Neural cell (in vitro differentiated cells): ENCODE results near the gene RNF123. TPM values are rescaled to one million over a fixed set of nuclear protein-coding genes. Genes with fewer than 3 reads are reported as not detected.

Experiments used
- H2AFZ ChIP-seq: fragments of 200-600, 300-800 bp; sonication (generic), shearing (Covaris generic); 2 replicates; pipeline ENCODE4 v1.6.0; 2014; ENCODE audit warnings: low read depth, mild to moderate bottlenecking, antibody characterized with exemption, low read length, moderate library complexity
- H3F3A ChIP-seq: fragments of 200-600 bp; shearing (Covaris generic); 2 replicates; pipeline ENCODE4 v1.6.1; 2016; ENCODE audit warnings: mild to moderate bottlenecking, moderate library complexity, mixed read lengths, antibody characterized with exemption, low read length; ENCODE audit not compliant: insufficient read depth, poor library complexity, severe bottlenecking
- H3K27ac ChIP-seq: fragments of 200-600, 300-800 bp; sonication (generic), shearing (Covaris generic); 2 replicates; pipeline ENCODE4 v1.5.1; 2014; ENCODE audit warnings: mild to moderate bottlenecking, low read length, moderate library complexity
- H3K27me3 ChIP-seq: fragments of 300-800, 200-600 bp; sonication (generic), shearing (Covaris generic); 2 replicates; pipeline ENCODE4 v1.6.0; 2014; ENCODE audit warnings: mild to moderate bottlenecking, low read depth, low read length, moderate library complexity; ENCODE audit not compliant: insufficient read depth
- H3K36me3 ChIP-seq: fragments of 300-800, 200-600 bp; sonication (generic), shearing (Covaris generic); 2 replicates; pipeline ENCODE4 v1.5.1; 2014; ENCODE audit warnings: mild to moderate bottlenecking, antibody characterized with exemption, low read length, moderate library complexity; ENCODE audit not compliant: insufficient read depth
- H3K4me2 ChIP-seq: fragments of 300-800, 200-600 bp; sonication (generic), shearing (Covaris generic); 2 replicates; pipeline ENCODE4 v1.6.0; 2014; ENCODE audit warnings: mild to moderate bottlenecking, low read length
- H3K4me3 ChIP-seq: fragments of 300-800, 200-600 bp; sonication (generic), shearing (Covaris generic); 2 replicates; pipeline ENCODE4 v1.5.1; 2014; ENCODE audit warnings: mild to moderate bottlenecking, low read length, moderate library complexity
- H3K79me2 ChIP-seq: fragments of 200-600 bp; shearing (Covaris generic); replicated peaks from 2 replicates; pipeline ENCODE4 v1.6.0; 2014; ENCODE audit warnings: mild to moderate bottlenecking, low read length, moderate library complexity; ENCODE audit not compliant: insufficient read depth
- H3K9ac ChIP-seq: fragments of 300-800, 200-600 bp; sonication (generic), shearing (Covaris generic); 2 replicates; pipeline ENCODE4 v1.6.1; 2016; ENCODE audit warnings: mild to moderate bottlenecking, low read length, mixed read lengths
- H3K9me2 ChIP-seq: fragments of 200-600 bp; shearing (Covaris generic); 2 replicates; pipeline ENCODE4 v1.6.1; 2016; ENCODE audit warnings: mild to moderate bottlenecking, low read length, mixed read lengths; ENCODE audit not compliant: insufficient read depth
- H3K9me3 ChIP-seq: fragments of 200-600, 300-800 bp; sonication (generic), shearing (Covaris generic); 2 replicates; pipeline ENCODE4 v1.6.1; 2016; ENCODE audit warnings: mild to moderate bottlenecking, mixed run types, low read length, moderate library complexity, mixed read lengths
- H4K20me1 ChIP-seq: fragments of 200-600 bp; shearing (Covaris generic); 2 replicates; pipeline ENCODE4 v1.6.1; 2016; ENCODE audit warnings: mild to moderate bottlenecking, mixed run types; ENCODE audit not compliant: insufficient read depth
- EP300 ChIP-seq: fragments of 450-650 bp; conservative IDR thresholded peaks from 2 replicates; pipeline ENCODE4 v1.6.1; 2014; ENCODE audit warnings: antibody characterized with exemption, mild to moderate bottlenecking, moderate library complexity; ENCODE audit not compliant: poor library complexity, severe bottlenecking
- EZH2 ChIP-seq: fragments of 200-600, 300-800 bp; shearing (Covaris generic), sonication (generic); IDR thresholded peaks from 2 replicates; pipeline ENCODE4 v1.6.1; 2014; ENCODE audit warnings: antibody characterized with exemption, low read length, borderline replicate concordance, mild to moderate bottlenecking; ENCODE audit not compliant: insufficient read depth, poor library complexity, severe bottlenecking
- MXI1 ChIP-seq: fragments of 450-650 bp; conservative IDR thresholded peaks from 2 replicates; pipeline ENCODE4 v1.6.1; 2014; ENCODE audit warnings: antibody characterized with exemption, mild to moderate bottlenecking; ENCODE audit not compliant: poor library complexity, severe bottlenecking
- POLR2AphosphoS5 ChIP-seq: IDR thresholded peaks from 2 replicates; pipeline ENCODE4 v1.6.1; 2012
- RAD21 ChIP-seq: fragments of 450-650 bp; conservative IDR thresholded peaks from 2 replicates; pipeline ENCODE4 v1.6.1; 2014; ENCODE audit warnings: antibody characterized with exemption, mild to moderate bottlenecking, moderate library complexity
- SMC3 ChIP-seq: fragments of 450-650 bp; conservative IDR thresholded peaks from 2 replicates; pipeline ENCODE4 v1.6.1; 2014; ENCODE audit warnings: antibody characterized with exemption, mild to moderate bottlenecking, moderate library complexity; ENCODE audit not compliant: poor library complexity
- TAF1 ChIP-seq: IDR thresholded peaks from 2 replicates; pipeline ENCODE4 v1.6.1; 2012; ENCODE audit warnings: low read depth
- polyA minus RNA-seq: library from RNA; depleted of rRNA, polyadenylated mRNA; stranded (reverse); fragments of >200 nt; gene quantifications from 2 replicates; pipeline ENCODE4 v1.2.3, GENCODE V29; 2014
- polyA plus RNA-seq: library from polyadenylated mRNA; depleted of rRNA; stranded (reverse); fragments of >200 nt; gene quantifications from 2 replicates; pipeline ENCODE4 v1.2.3, GENCODE V29; 2014
- TF ChIP-seq, protein P1 (sequence below): fragments of 450-650 bp; IDR thresholded peaks from 2 replicates; pipeline ENCODE4 v1.5.1; 2014; ENCODE audit warnings: antibody characterized with exemption, mild to moderate bottlenecking, moderate library complexity; ENCODE audit not compliant: poor library complexity, severe bottlenecking
- TF ChIP-seq, protein P2 (sequence below): IDR thresholded peaks from 2 replicates; pipeline ENCODE4 v1.6.1; 2012; ENCODE audit warnings: borderline replicate concordance

The RNF123 gene
- 27.4 and 32.0 TPM in 2 replicates for polyA plus RNA-seq
- polyA minus RNA-seq: 29.8 and 37.0 TPM in 2 replicates

DNA sequence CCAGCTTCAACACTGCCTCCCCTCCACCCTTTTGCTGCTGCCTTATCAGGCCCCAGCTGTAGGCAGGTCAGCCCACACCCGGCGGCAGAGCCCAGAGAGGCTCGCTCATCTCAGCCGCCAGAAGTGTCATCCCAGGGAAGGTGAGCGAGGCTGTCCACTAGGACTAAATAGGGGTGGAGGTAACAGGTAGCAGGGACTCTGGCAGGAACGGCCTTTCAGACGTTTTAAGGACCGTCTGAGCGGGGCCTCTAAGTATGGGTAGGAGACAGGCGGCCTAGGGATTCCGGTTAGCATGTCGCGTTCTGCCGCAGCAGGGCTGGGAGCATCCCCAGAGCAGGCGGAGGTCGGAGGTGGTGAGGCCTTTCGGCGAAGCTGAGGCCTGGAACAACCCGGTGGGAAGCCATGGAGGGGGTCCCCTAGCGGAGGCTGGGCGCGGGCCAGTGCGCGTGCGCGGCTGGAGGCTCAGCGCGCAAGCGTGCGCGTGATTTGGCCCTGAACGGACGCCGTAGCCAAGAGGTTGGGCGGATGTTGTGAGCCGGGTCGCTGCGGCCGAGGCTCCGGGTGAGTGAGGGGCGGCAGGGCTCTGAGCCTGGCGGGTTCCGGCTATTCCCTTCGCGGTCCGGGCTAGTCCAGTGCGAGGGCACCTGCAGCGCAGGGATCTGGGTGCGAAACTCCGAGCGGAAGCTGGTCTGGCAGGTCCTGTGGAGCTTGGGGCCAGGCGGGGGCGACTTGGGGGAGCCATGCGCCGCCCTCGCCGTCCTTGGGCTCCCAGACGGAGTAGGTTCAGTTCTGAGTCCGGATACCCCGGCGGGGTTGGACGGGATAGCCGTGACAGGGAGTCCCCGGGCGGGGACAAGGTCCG, at the start of gene RNF123, which contains the start of gene MST1:
RNF123 (plus strand) TSS at position 512 of the 862 bp plus-strand sequence. CDS start 1,609 bp downstream, outside the sequence.
MST1 (minus strand) TSS at position 429 of the 862 bp plus-strand sequence. CDS start 783 bp downstream, outside the sequence.
- peak within 1 kb of the TSS; percentile 78 for H3K9ac ChIP-seq
- H3K36me3 ChIP-seq: no peaks in the 10 kb centered on the region
- H3K79me2 ChIP-seq: peaks cover 7% of the 10 kb centered on the region
- H3K27me3 ChIP-seq: no peaks in the 10 kb centered on the region
- H3F3A ChIP-seq: no peaks in the 10 kb centered on the region
- no peaks in the 10 kb centered on the region for H4K20me1 ChIP-seq
- peak within 1 kb of the TSS; percentile 86 for H3K4me3 ChIP-seq
- peak within 1 kb of the TSS; percentile 82 for H3K4me2 ChIP-seq
- TF ChIP-seq, protein P1, sequence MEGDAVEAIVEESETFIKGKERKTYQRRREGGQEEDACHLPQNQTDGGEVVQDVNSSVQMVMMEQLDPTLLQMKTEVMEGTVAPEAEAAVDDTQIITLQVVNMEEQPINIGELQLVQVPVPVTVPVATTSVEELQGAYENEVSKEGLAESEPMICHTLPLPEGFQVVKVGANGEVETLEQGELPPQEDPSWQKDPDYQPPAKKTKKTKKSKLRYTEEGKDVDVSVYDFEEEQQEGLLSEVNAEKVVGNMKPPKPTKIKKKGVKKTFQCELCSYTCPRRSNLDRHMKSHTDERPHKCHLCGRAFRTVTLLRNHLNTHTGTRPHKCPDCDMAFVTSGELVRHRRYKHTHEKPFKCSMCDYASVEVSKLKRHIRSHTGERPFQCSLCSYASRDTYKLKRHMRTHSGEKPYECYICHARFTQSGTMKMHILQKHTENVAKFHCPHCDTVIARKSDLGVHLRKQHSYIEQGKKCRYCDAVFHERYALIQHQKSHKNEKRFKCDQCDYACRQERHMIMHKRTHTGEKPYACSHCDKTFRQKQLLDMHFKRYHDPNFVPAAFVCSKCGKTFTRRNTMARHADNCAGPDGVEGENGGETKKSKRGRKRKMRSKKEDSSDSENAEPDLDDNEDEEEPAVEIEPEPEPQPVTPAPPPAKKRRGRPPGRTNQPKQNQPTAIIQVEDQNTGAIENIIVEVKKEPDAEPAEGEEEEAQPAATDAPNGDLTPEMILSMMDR: peak; percentile 62
- TF ChIP-seq SMC3 (peak; percentile 44), EP300 (peak; percentile 35), TAF1 (peak; percentile 45), EZH2 (no peak), POLR2AphosphoS5 (peak; percentile 87), MXI1 (peak; percentile 85), RAD21 (peak; percentile 20)
- TF ChIP-seq, protein P2, sequence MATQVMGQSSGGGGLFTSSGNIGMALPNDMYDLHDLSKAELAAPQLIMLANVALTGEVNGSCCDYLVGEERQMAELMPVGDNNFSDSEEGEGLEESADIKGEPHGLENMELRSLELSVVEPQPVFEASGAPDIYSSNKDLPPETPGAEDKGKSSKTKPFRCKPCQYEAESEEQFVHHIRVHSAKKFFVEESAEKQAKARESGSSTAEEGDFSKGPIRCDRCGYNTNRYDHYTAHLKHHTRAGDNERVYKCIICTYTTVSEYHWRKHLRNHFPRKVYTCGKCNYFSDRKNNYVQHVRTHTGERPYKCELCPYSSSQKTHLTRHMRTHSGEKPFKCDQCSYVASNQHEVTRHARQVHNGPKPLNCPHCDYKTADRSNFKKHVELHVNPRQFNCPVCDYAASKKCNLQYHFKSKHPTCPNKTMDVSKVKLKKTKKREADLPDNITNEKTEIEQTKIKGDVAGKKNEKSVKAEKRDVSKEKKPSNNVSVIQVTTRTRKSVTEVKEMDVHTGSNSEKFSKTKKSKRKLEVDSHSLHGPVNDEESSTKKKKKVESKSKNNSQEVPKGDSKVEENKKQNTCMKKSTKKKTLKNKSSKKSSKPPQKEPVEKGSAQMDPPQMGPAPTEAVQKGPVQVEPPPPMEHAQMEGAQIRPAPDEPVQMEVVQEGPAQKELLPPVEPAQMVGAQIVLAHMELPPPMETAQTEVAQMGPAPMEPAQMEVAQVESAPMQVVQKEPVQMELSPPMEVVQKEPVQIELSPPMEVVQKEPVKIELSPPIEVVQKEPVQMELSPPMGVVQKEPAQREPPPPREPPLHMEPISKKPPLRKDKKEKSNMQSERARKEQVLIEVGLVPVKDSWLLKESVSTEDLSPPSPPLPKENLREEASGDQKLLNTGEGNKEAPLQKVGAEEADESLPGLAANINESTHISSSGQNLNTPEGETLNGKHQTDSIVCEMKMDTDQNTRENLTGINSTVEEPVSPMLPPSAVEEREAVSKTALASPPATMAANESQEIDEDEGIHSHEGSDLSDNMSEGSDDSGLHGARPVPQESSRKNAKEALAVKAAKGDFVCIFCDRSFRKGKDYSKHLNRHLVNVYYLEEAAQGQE: no peak
- peak within 1 kb of the TSS; percentile 79 for H3K27ac ChIP-seq
- no peaks in the 10 kb centered on the region for H3K9me3 ChIP-seq
- H2AFZ ChIP-seq: peak within 1 kb of the TSS; percentile 89
- H3K9me2 ChIP-seq: no peaks in the 10 kb centered on the region

DNA sequence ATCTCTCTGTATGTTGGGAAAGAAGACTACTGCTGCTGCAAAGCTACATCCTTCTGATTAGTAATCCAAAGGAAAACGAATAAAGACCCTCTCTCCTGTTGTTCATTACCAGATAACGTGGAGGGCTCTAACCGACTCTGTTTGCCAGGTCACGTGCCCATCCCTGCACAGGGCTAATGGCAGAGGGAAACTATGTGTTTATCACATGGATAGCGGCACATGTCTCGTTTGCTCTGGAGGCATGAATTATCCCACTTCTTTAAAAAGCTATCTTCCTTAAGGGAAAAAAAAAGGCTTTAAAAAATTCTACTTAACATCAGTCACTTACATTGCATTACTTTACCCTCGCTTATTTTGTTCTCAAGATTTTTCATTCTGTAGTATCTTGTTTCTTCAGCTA, 48.1 kb upstream of the RNF123 start:
- Histone ChIP-seq H3K36me3 (no peaks in the 10 kb centered on the region), H3K27me3 (no peaks in the 10 kb centered on the region), H3K9me3 (no peaks in the 10 kb centered on the region), H3K4me3 (no peak overlapping the region), H3K4me2 (no peak overlapping the region), H3K79me2 (no peaks in the 10 kb centered on the region), H3K9ac (no peak overlapping the region), H4K20me1 (peaks cover 3% of the 10 kb centered on the region), H3K27ac (no peak overlapping the region), H3F3A (no peaks in the 10 kb centered on the region), H3K9me2 (no peaks in the 10 kb centered on the region), H2AFZ (no peak overlapping the region)
- no peak for TF ChIP-seq MXI1
- TF ChIP-seq EP300: no peak
- no peak for TF ChIP-seq TAF1
- TF ChIP-seq, protein P1: no peak
- TF ChIP-seq EZH2: no peak
- no peak for TF ChIP-seq RAD21
- TF ChIP-seq POLR2AphosphoS5: no peak
- TF ChIP-seq SMC3: no peak
- TF ChIP-seq, protein P2: no peak
